ENCODE measurements around the gene ALKBH8.

Gene ALKBH8

DNA sequence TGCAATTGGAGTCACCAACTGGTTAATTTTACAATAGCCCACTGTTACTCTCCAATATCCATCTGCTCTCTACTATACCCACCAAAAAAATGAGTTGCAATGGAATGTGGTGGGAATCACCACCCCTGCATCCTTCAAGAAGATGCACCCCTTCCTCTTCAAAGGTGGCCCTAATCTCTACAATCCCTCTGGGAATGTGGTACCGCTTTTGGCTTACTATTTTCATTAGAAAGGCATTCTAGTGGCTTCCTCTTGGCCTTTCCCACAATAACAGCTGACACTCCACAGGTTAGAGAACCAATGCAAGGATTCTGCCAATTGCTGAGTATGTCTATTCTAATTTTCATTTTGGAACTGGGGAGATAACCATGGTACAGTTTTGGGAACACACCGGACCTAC, 74.7 kb downstream of the ALKBH8 start:
- no peaks in the 10 kb centered on the region for H3K4me1 ChIP-seq
- H3K27ac ChIP-seq, result no peak overlapping the region
- H2AFZ ChIP-seq, result no peak overlapping the region
- no peak overlapping the region for H3K4me3 ChIP-seq (ENCODE audit: low read depth, low read length)
- TF ChIP-seq, protein P1, sequence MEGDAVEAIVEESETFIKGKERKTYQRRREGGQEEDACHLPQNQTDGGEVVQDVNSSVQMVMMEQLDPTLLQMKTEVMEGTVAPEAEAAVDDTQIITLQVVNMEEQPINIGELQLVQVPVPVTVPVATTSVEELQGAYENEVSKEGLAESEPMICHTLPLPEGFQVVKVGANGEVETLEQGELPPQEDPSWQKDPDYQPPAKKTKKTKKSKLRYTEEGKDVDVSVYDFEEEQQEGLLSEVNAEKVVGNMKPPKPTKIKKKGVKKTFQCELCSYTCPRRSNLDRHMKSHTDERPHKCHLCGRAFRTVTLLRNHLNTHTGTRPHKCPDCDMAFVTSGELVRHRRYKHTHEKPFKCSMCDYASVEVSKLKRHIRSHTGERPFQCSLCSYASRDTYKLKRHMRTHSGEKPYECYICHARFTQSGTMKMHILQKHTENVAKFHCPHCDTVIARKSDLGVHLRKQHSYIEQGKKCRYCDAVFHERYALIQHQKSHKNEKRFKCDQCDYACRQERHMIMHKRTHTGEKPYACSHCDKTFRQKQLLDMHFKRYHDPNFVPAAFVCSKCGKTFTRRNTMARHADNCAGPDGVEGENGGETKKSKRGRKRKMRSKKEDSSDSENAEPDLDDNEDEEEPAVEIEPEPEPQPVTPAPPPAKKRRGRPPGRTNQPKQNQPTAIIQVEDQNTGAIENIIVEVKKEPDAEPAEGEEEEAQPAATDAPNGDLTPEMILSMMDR (IDR thresholded peaks at IDR 0.05), result no peak
- H3K79me2 ChIP-seq, result no peaks in the 10 kb centered on the region
- H3K4me2 ChIP-seq (ENCODE audit: low read length), result no peak overlapping the region
- H3K9ac ChIP-seq, result no peak overlapping the region
- no peaks in the 10 kb centered on the region for H3K27me3 ChIP-seq (ENCODE audit: control insufficient read depth, insufficient read depth, low read length)
- no peaks in the 10 kb centered on the region for H3K36me3 ChIP-seq (ENCODE audit: control insufficient read depth, insufficient read depth, low read length)
- no peaks in the 10 kb centered on the region for H3K9me3 ChIP-seq (ENCODE audit: control insufficient read depth, low read length)

DNA sequence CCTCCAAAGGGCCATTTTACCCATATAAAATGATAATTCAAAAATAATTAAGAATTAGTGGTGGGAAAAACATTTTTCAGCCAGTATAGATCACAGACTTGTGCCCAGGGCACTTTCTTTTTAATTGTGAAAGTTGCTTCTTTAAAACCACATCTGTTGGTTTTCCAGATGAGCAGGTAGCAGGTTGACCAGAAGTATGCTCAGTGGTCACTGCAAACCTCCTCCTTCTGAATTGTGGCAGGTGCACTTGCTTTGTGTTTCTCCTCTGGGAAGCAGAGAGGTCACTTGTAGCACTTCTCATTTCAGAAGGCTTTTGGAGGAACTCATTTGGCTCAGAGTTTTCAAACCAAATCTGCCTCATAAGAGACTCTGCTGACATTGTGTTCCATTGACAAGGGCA, 83.3 kb downstream of the ALKBH8 start:
- no peaks in the 10 kb centered on the region for H3K9me3 ChIP-seq (ENCODE audit: control insufficient read depth, low read length)
- no peaks in the 10 kb centered on the region for H3K36me3 ChIP-seq (ENCODE audit: control insufficient read depth, insufficient read depth, low read length)
- no peaks in the 10 kb centered on the region for H3K27me3 ChIP-seq (ENCODE audit: control insufficient read depth, insufficient read depth, low read length)
- H3K9ac ChIP-seq, result no peak overlapping the region
- no peak overlapping the region for H3K4me2 ChIP-seq (ENCODE audit: low read length)
- no peak overlapping the region for H2AFZ ChIP-seq
- no peaks in the 10 kb centered on the region for H3K79me2 ChIP-seq
- TF ChIP-seq, protein P1 (IDR thresholded peaks at IDR 0.05), result no peak
- H3K4me3 ChIP-seq (ENCODE audit: low read depth, low read length), result no peak overlapping the region
- no peaks in the 10 kb centered on the region for H3K4me1 ChIP-seq
- H3K27ac ChIP-seq, result no peak overlapping the region

DNA sequence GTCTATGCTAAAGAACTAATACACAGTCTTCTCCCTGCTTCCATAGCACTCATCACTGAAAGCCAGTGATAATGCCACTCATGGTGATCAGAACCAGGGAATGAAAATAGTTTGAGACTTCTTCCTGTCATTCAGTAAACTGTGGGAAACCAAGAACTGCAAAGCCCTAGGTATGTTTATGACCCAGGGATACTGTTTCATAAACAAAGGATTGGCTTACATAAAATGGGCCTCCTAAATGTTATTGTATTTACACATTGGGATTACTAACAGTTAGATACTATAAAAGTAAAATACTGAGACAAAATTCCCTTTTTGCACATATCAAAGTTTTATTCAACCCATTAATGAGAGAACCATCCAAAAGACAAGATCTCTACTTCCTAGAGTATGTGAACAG, 86.6 kb downstream of the ALKBH8 start:
- Histone ChIP-seq H3K27me3 (ENCODE audit: control insufficient read depth, insufficient read depth, low read length) (no peaks in the 10 kb centered on the region), H3K79me2 (no peaks in the 10 kb centered on the region), H3K27ac (no peak overlapping the region), H3K4me1 (no peaks in the 10 kb centered on the region), H3K36me3 (ENCODE audit: control insufficient read depth, insufficient read depth, low read length) (no peaks in the 10 kb centered on the region), H2AFZ (no peak overlapping the region), H3K9me3 (ENCODE audit: control insufficient read depth, low read length) (no peaks in the 10 kb centered on the region), H3K4me2 (ENCODE audit: low read length) (no peak overlapping the region), H3K4me3 (ENCODE audit: low read depth, low read length) (no peak overlapping the region), H3K9ac (no peak overlapping the region)
- TF ChIP-seq, protein P1 (IDR thresholded peaks at IDR 0.05), result no peak

DNA sequence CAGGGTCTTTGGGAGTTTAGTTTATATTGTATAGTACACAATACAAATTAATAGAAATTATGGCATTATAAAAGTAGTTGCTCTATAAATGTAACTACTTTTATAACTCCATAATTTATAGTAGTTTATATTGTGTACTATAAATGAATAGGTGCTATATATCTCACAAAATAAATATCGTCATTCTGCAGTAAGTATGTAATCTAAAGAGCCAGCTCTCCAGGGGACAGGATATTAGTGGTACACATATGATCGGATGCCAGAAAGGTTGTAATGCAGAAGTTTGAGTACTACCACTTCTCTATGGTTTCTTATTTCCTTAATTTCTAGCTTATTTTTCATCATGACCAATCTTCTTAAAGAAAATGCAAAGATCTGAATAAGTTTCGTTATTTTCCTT, 87.7 kb downstream of the ALKBH8 start:
- no peaks in the 10 kb centered on the region for H3K27me3 ChIP-seq (ENCODE audit: control insufficient read depth, insufficient read depth, low read length)
- no peak overlapping the region for H2AFZ ChIP-seq
- no peak overlapping the region for H3K4me2 ChIP-seq (ENCODE audit: low read length)
- no peak overlapping the region for H3K4me3 ChIP-seq (ENCODE audit: low read depth, low read length)
- no peaks in the 10 kb centered on the region for H3K36me3 ChIP-seq (ENCODE audit: control insufficient read depth, insufficient read depth, low read length)
- no peaks in the 10 kb centered on the region for H3K9me3 ChIP-seq (ENCODE audit: control insufficient read depth, low read length)
- no peak overlapping the region for H3K27ac ChIP-seq
- no peaks in the 10 kb centered on the region for H3K79me2 ChIP-seq
- H3K4me1 ChIP-seq, result no peaks in the 10 kb centered on the region
- TF ChIP-seq, protein P1 (IDR thresholded peaks at IDR 0.05), result no peak
- H3K9ac ChIP-seq, result no peak overlapping the region

DNA sequence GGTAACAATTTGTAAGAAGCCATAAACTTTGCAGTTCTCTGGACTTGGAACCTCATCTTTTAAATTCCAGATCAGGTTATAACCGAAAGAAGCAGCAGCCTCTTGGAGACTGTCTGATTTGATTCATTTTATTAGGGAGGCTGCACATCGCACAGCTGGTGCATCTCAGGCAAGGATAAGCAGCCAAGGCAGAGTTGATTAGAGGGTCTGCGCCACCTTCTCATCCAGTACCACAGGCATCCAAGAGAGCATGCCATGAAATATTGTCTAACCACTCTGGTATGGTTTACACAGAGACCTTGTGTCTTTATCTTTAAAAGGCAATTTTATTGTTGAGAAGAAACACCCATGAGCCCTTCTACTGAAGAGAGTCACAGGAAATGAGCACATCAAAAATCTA, 91.7 kb downstream of the ALKBH8 start:
- TF ChIP-seq, protein P1 (IDR thresholded peaks at IDR 0.05), result no peak
- Histone ChIP-seq H3K4me2 (ENCODE audit: low read length) (no peak overlapping the region), H3K9ac (no peak overlapping the region), H3K79me2 (no peaks in the 10 kb centered on the region), H2AFZ (no peak overlapping the region), H3K9me3 (ENCODE audit: control insufficient read depth, low read length) (no peaks in the 10 kb centered on the region), H3K27ac (no peak overlapping the region), H3K4me1 (no peaks in the 10 kb centered on the region), H3K36me3 (ENCODE audit: control insufficient read depth, insufficient read depth, low read length) (no peaks in the 10 kb centered on the region), H3K27me3 (ENCODE audit: control insufficient read depth, insufficient read depth, low read length) (no peaks in the 10 kb centered on the region), H3K4me3 (ENCODE audit: low read depth, low read length) (no peak overlapping the region)
